HG02970 (cell line): ENCODE data around the gene EMC1.
"Not testable (repeated sequence)": the region's sequence is repeated elsewhere in the genome, so short reads cannot be mapped to it uniquely, and the experiment has no call there.

Source experiments
- ATAC-seq: cut with Tn5 transposase; IDR thresholded peaks from one replicate; pipeline ENCODE4 v1.9.1; 2021; ENCODE audit warnings: mild to moderate bottlenecking, moderate library complexity, moderate number of reproducible peaks; ENCODE audit not compliant: unreplicated experiment, low FRiP score

Gene EMC1

GRCh38 chr1:19251305-19252196, at the start of gene EMC1, which contains the start of gene MRTO4:
TSS of gene EMC1 (minus strand) at chr1:19251524. CDS start at chr1:19251509, 15 bp downstream.
TSS of gene MRTO4 (plus strand) at chr1:19251805. CDS start at chr1:19251836, 31 bp downstream.
- ATAC-seq: peak; percentile 86

GRCh38 chr1:19300211-19300610, 48.9 kb upstream of the EMC1 start:
- ATAC-seq: no peak

GRCh38 chr1:19294638-19295037, 43.3 kb upstream of the EMC1 start:
- no peak for ATAC-seq

GRCh38 chr1:19289244-19289643, 37.9 kb upstream of the EMC1 start:
- ATAC-seq: no peak

GRCh38 chr1:19288324-19289241, 37.3 kb upstream of the EMC1 start, which contains the start of gene AKR7A3:
TSS of gene AKR7A3 (minus strand) at chr1:19288770. CDS start at chr1:19288709, 61 bp downstream.
- ATAC-seq: not testable (repeated sequence)

DNA sequence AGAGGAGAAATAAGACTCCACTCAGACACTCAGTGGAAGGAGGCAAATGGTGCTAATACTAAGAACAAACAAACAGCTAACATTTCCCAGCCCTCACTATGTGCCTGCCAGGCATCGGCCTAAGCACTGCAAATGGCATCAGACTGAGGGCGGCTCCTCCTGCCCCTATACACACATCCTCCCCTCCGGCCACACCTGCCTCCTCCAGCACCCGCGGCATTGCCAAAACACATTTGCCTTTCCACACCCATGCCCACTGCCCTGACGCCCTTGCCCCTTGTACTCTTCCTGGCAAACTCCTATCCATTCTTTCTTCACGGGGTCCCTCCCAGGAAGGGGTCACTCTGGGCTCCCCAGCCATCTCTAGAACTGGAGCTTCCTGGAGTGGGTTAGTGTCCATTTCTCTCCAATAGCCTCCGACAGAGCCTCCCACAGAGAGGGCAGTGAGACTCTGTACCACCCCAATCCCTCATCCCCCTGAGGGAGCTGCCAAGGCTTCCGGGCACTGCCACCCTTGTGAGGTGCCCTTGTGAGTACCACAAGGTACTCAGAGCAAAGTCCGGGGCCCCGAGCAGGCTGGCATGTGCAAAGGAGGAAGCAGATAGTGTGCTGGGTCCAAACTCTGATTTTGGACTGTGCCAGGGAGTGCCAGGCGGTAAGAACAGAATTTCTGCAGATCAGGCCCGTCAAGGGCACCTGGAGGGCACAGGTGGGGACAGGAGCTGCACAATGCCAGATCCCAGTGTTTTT, 36.3 kb upstream of the EMC1 start:
- ATAC-seq: no peak

DNA sequence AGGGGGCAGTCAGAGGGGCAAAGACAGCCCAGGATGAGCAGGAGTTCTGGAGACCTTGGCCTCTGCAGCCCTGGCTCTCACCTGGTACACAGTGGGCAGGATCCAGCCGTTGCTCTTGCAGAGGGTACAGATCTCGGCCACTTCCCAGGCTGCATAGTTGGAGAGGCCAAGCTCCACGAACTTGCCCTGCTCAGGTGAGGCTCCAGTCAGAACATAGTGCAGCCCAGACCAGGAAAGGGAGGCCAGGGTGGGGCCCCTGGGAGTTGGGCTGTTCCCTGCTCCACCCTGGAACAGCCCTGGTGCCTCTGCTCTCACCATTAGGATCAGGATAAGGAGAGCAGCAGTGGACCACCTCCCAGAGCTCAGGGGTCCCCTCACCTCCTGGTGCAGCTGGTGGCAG, 34.5 kb upstream of the EMC1 start:
- not testable (repeated sequence) for ATAC-seq

DNA sequence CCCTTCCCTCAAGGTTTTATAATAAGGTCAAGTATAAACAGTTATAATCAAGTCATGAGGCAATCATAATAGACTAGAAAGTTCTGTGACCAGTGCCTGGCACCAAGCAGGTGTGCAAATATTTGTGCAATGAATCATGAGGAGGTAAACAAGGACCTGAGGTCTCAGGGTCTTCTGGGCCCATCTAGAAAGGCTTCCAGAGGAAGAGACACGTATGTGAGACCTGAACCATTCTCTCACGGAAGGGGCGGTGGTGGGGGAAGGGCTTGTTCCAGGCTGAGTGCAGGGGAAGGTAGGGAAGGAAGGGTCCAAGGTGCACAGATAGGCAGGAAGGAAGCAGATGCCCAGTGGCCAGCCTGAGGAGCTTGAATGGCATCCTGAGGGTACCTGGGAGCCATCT, 34.0 kb upstream of the EMC1 start:
- ATAC-seq: not testable (repeated sequence)

DNA sequence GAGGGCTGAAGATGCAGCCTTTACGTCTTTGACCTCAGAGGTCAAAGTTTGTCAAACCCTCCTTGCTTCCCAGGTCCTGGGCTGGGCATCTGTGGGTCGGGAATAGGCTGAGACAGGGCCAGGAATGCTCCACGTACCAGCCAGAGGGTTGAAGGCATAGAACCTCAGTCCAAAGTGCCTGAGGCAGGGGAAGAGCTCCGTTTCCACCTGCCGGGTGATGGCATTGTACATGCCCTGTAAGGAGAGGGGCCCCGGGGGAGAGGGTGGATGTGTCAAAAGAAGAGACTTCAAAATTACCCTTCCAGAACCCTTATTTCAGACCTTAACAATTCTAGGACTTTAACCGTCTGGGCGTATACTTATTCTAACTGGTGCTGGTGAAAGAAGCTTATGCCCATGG, 33.6 kb upstream of the EMC1 start:
- ATAC-seq: no peak

- ATAC-seq: no peak
These were observed 32.6 kb upstream of the EMC1 start for GRCh38 chr1:19283891-19284290.

DNA sequence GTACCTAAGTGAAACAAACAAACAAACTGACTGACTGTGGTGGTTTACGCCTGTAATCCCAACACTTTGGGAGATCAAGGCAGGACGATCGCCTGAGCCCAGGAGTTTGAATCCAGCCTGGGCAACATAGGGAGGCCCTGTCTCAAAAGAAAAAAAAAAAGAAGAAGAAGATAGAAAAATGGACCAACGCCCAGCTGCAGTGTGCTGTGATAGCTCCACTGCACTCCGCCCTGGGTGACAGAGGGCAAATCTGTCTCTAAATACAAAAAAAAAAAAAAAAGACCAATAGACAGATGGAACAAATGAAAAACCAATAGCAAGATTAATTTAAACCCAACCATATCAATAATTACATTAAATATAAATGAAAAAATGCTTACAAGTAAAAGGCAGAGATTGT, 23.3 kb upstream of the EMC1 start:
- no peak for ATAC-seq

GRCh38 chr1:19273844-19274531, 22.7 kb upstream of the EMC1 start:
- ATAC-seq: not testable (repeated sequence)

- no peak for ATAC-seq
These were observed 22.0 kb upstream of the EMC1 start for GRCh38 chr1:19273106-19273843.

DNA sequence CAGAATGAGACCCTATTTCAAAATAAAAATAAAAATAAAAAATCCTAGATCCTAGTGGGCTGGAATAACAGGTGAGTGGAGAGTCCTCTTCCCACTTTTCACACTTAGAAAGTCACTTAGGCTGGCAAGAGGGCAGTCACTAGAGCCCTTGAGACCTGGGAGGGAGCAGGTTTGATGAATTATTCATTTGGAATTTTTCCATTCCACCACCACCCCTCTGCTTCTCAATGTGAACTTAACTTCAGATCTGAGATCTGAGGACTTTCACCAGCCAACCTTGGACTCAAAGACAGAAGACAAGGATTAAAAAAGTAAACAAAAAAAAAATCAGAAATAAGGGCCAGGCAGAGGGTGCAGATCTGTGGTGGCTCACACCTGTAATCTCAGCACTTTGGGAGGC, 20.7 kb upstream of the EMC1 start:
- no peak for ATAC-seq

GRCh38 chr1:19270343-19270730, 19.0 kb upstream of the EMC1 start:
- not testable (repeated sequence) for ATAC-seq

- ATAC-seq: not testable (repeated sequence)
These were observed 18.4 kb upstream of the EMC1 start for GRCh38 chr1:19269427-19270342.

DNA sequence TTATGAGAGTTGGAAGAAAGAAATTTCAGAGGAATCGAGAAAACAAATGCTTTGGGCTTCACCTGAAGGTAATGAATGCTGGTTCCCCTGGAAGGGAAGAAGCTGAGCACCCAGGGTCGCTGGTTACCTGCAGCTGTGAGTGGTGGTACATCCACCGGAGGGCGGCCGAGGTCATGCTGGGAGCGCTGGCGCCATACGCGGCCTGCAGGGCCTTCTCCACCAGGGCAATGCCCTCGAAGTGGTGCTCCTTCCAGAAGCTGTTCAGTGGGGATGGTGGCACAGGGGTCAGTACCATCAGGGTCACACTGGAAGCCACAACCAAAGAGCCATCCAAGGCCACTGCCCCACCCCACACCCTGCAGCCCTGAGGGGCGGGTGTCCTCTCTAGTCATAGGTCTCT, 17.1 kb upstream of the EMC1 start:
- no peak for ATAC-seq

DNA sequence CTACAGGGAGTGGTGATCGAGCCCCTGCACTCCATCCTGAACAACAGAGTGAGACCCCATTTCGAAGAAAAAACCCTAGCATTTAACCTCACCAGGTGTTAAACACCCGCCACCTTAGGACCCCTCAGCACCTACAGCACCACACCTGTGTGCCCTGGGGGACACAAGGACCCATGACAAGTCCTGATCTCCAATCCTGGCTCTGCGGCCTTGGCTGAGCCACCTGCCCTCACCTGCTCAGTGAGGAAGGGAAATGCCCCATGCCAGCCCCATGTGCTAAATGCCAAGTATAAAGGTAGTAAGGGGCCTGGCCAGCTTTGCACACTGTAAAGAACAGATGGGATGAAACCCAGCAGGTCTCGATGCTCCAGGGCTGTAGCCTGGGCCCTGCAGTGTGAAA, 11.4 kb upstream of the EMC1 start:
- no peak for ATAC-seq
